ENCODE results near the gene LYRM4. TPM values are rescaled to one million over a fixed set of nuclear protein-coding genes. Genes with fewer than 3 reads are reported as not detected.

LYRM4 gene
- total RNA-seq, 1 experiment from 2014 or later, result 16.5 TPM

GRCh38 chr6:5155906-5156305, 104.8 kb downstream of the LYRM4 start:
- H3K27ac Mint-ChIP-seq (ENCODE audit: unreplicated experiment), result no peak overlapping the region
- no peak for TF ChIP-seq CTCF (IDR thresholded peaks at IDR 0.05; ENCODE audit: unreplicated experiment)
- no peak for DNase-seq
- BruUV-seq (replicated peaks), result no TSS peak
- no peaks in the 10 kb centered on the region for H3K27me3 Mint-ChIP-seq (ENCODE audit: unreplicated experiment)
- no peak overlapping the region for H3K4me3 Mint-ChIP-seq (ENCODE audit: low read depth, unreplicated experiment)
- peaks cover 18% of the 10 kb centered on the region for H3K4me1 Mint-ChIP-seq (ENCODE audit: low read depth, unreplicated experiment)
- intact Hi-C loops (cut with micrococcal nuclease; ENCODE audit: unreplicated experiment), result no loop called here
- CTCF ChIA-PET, result no interaction called here
- H3K36me3 Mint-ChIP-seq (ENCODE audit: insufficient read depth, unreplicated experiment), result peaks cover 7% of the 10 kb centered on the region
- H3K9me3 Mint-ChIP-seq (ENCODE audit: low read depth, unreplicated experiment), result no peaks in the 10 kb centered on the region

- Mint-ChIP-seq H3K27ac (ENCODE audit: unreplicated experiment) (no peak overlapping the region), H3K4me1 (ENCODE audit: low read depth, unreplicated experiment) (no peaks in the 10 kb centered on the region), H3K9me3 (ENCODE audit: low read depth, unreplicated experiment) (no peaks in the 10 kb centered on the region), H3K4me3 (ENCODE audit: low read depth, unreplicated experiment) (no peak overlapping the region), H3K36me3 (ENCODE audit: insufficient read depth, unreplicated experiment) (no peaks in the 10 kb centered on the region), H3K27me3 (ENCODE audit: unreplicated experiment) (no peaks in the 10 kb centered on the region)
- no TSS peak for BruUV-seq (replicated peaks)
- intact Hi-C loops (cut with micrococcal nuclease; ENCODE audit: unreplicated experiment), result no loop called here
- no peak for TF ChIP-seq CTCF (IDR thresholded peaks at IDR 0.05; ENCODE audit: unreplicated experiment)
- CTCF ChIA-PET, result no interaction called here
- no peak for DNase-seq
These were observed 107.6 kb downstream of the LYRM4 start for GRCh38 chr6:5153186-5153585.

GRCh38 chr6:5152460-5152859, 108.3 kb downstream of the LYRM4 start:
- DNase-seq, result no peak
- no TSS peak for BruUV-seq (replicated peaks)
- H3K9me3 Mint-ChIP-seq (ENCODE audit: low read depth, unreplicated experiment), result no peaks in the 10 kb centered on the region
- H3K27ac Mint-ChIP-seq (ENCODE audit: unreplicated experiment), result no peak overlapping the region
- no peak for TF ChIP-seq CTCF (IDR thresholded peaks at IDR 0.05; ENCODE audit: unreplicated experiment)
- no peak overlapping the region for H3K4me3 Mint-ChIP-seq (ENCODE audit: low read depth, unreplicated experiment)
- no peaks in the 10 kb centered on the region for H3K4me1 Mint-ChIP-seq (ENCODE audit: low read depth, unreplicated experiment)
- intact Hi-C loops (cut with micrococcal nuclease; ENCODE audit: unreplicated experiment), result no loop called here
- no peaks in the 10 kb centered on the region for H3K36me3 Mint-ChIP-seq (ENCODE audit: insufficient read depth, unreplicated experiment)
- CTCF ChIA-PET, result no interaction called here
- H3K27me3 Mint-ChIP-seq (ENCODE audit: unreplicated experiment), result no peaks in the 10 kb centered on the region

- Mint-ChIP-seq H3K4me1 (ENCODE audit: low read depth, unreplicated experiment) (no peaks in the 10 kb centered on the region), H3K36me3 (ENCODE audit: insufficient read depth, unreplicated experiment) (no peaks in the 10 kb centered on the region), H3K27ac (ENCODE audit: unreplicated experiment) (no peak overlapping the region), H3K9me3 (ENCODE audit: low read depth, unreplicated experiment) (no peaks in the 10 kb centered on the region), H3K27me3 (ENCODE audit: unreplicated experiment) (no peaks in the 10 kb centered on the region), H3K4me3 (ENCODE audit: low read depth, unreplicated experiment) (no peak overlapping the region)
- CTCF ChIA-PET, result no interaction called here
- intact Hi-C loops (cut with micrococcal nuclease; ENCODE audit: unreplicated experiment), result no loop called here
- no TSS peak for BruUV-seq (replicated peaks)
- no peak for TF ChIP-seq CTCF (IDR thresholded peaks at IDR 0.05; ENCODE audit: unreplicated experiment)
- DNase-seq, result no peak
These were observed 108.8 kb downstream of the LYRM4 start for GRCh38 chr6:5151955-5152401.

Measured in Calu3 (cell line).